Ovary (tissue), 9 donors: Measurements from ENCODE around the gene LINGO4. TPM values are rescaled to one million over a fixed set of nuclear protein-coding genes. Genes with fewer than 3 reads are reported as not detected.

ENCODE experiments used
- DNase-seq, 5 donors: peaks; one replicate each; pipeline ENCODE4 v3.0.0-alpha.2; 2019 to 2020
- H3K27ac ChIP-seq, 2 donors: fragments of 200-600 bp; one replicate each; pipeline versions ENCODE4 v1.5.1 to v1.8.0; 2019 to 2022
- H3K27me3 ChIP-seq: fragments of 200-600 bp; one replicate; pipeline ENCODE4 v1.8.0; 2022
- H3K36me3 ChIP-seq: fragments of 200-600 bp; sonication (generic); one replicate; pipeline ENCODE4 v1.5.1; 2019
- H3K4me1 ChIP-seq: one replicate; pipeline ENCODE4 v1.8.1; 2013; ENCODE audit warnings: mild to moderate bottlenecking, moderate library complexity; ENCODE audit not compliant: insufficient read depth
- H3K4me3 ChIP-seq: fragments of 200-600 bp; sonication (generic); one replicate; pipeline ENCODE4 v1.5.1; 2017
- H3K9me3 ChIP-seq, 2 donors: fragments of 200-600 bp in 1 of 2; sonication (generic) in 1 of 2; one replicate each; pipeline versions ENCODE4 v1.5.1 to v1.8.1; 2013 to 2019; ENCODE audit warnings: mild to moderate bottlenecking in 1 of 2, moderate library complexity in 1 of 2
- CTCF ChIP-seq, 3 donors: fragments of 450-650 bp in 2 of 3; fragments of 200-600 bp in 1 of 3; IDR thresholded peaks; one replicate each; pipeline versions ENCODE4 v1.5.1 to v1.8.0; 2016 to 2022; ENCODE audit warnings: antibody characterized with exemption in 3 of 3, mild to moderate bottlenecking in 1 of 3
- EP300 ChIP-seq: sonication (generic); formaldehyde crosslinking; IDR thresholded peaks from one replicate; pipeline ENCODE4 v1.6.1; 2017; ENCODE audit warnings: antibody characterized with exemption
- POLR2A ChIP-seq: fragments of 450-650 bp; IDR thresholded peaks from one replicate; pipeline ENCODE4 v1.6.1; 2017; ENCODE audit warnings: antibody characterized with exemption, mild to moderate bottlenecking, moderate library complexity
- WGBS, 3 donors: extraction: QIAGEN DNeasy Blood & Tissue Kit in 1 of 3; methylation state at CpG; one replicate each; pipeline versions ENCODE4 v1.1.5 to v1.1.7; 2013 to 2017; 5-methylcytosine and 5-hydroxymethylcytosine counted together
- intact Hi-C, 4 donors: fragments of 100-400 bp; cut with DNase I; formaldehyde crosslinking; loops; one replicate each; pipeline versions ENCODE4 v1.11.0 to v1.15.1; 2022 to 2023
- polyA plus RNA-seq, 2 donors: library from polyadenylated mRNA; stranded (reverse); fragments of 200-250 nt in 1 of 2; fragments of 350-450 nt in 1 of 2; fragmentation: Illumina TruSeq in 1 of 2; extraction: RNeasy Lipid Tissue Mini Kit (QIAGEN cat#74804) in 1 of 2; gene quantifications; one replicate each; pipeline ENCODE4 v1.2.3, GENCODE V29; 2013 to 2014
- small RNA-seq: library from RNA; depleted of rRNA; stranded (forward); fragments of <200 nt; gene quantifications from one replicate; pipeline ENCODE3, GENCODE V24; 2016
- total RNA-seq, 7 donors: library from RNA; depleted of rRNA in 2 of 7; stranded (reverse); fragments of >200 nt in 2 of 7; fragmentation: NEBNext Ultra II Directional in 3 of 7; extraction: Animal tissue kit (Norgen Biotek cat#: 25700) in 3 of 7; gene quantifications; one replicate each; pipeline versions ENCODE4 v1.1.0 to v1.2.4, GENCODE V29; 2016 to 2023
- donor health status: DM: no; HTN: no; CAD: no; lungs with moderate emphysema.
- donor health status: DM: no; HTN: no; CAD: no.
- donor health status: Bipolar disorder and iron deficiency.
- donor health status: DM: yes; HTN: yes; CAD: no.
- donor health status: DM: no; HTN: no; CAD: no.
- donor health status: DM: yes; HTN: yes; CAD: no.

The LINGO4 gene
- total and polyA plus RNA-seq, 9 donors: 0.08 to 0.34 (median 0.10) TPM; not detected in 6

GRCh38 chr1:151756291-151756690 is 48.9 kb downstream of the LINGO4 start:
- Histone ChIP-seq H3K4me3 (no peak overlapping the region), H3K36me3 (no peaks in the 10 kb centered on the region), H3K4me1 (no peaks in the 10 kb centered on the region), H3K27ac (no peak overlapping the region), H3K27me3 (no peaks in the 10 kb centered on the region), H3K9me3 (no peaks in the 10 kb centered on the region)
- intact Hi-C loops: no loop called here
- 60 to 70% (median 70%) methylated on average over 1 of the region's 1 CpG for WGBS, 3 donors
- no peak for DNase-seq
- TF ChIP-seq CTCF (IDR thresholded peaks at IDR 0.05) (no peak), EP300 (no peak), POLR2A (no peak)

Small RNAs within 50 kb of the gene (small RNA-seq; reads per million reads assigned to genes)
- not detected for gene RF00019

Other genes with a start within 250 kb of the LINGO4 start
- gene SNX27, start 193.4 kb downstream of the LINGO4 start, total RNA-seq: 10 to 100 TPM; 20.5 to 42.7 (median 35.9) TPM
- gene SNX27, start 193.4 kb downstream of the LINGO4 start, polyA plus RNA-seq: 10 to 100 TPM in 1 of 2 donors, 1 to 10 TPM in 1; 9.5 to 18.4 TPM
- under 1 TPM in 1 of 7 donors, not detected in 6; 0.57 TPM for gene CELF3, start 88.6 kb downstream of the LINGO4 start, total RNA-seq
- gene CELF3, start 88.6 kb downstream of the LINGO4 start, polyA plus RNA-seq: not detected
- gene RIIAD1, start 83.9 kb downstream of the LINGO4 start, total RNA-seq: 10 to 100 TPM in 1 of 7 donors, under 1 TPM in 3, not detected in 3; 0.51 to 34.9 (median 0.61) TPM
- not detected for gene RIIAD1, start 83.9 kb downstream of the LINGO4 start, polyA plus RNA-seq
- gene MRPL9, start 41.9 kb downstream of the LINGO4 start, total RNA-seq: 10 to 100 TPM; 40.2 to 69.0 (median 55.2) TPM
- gene MRPL9, start 41.9 kb downstream of the LINGO4 start, polyA plus RNA-seq: 10 to 100 TPM; 55.4 to 86.8 TPM
- gene TDRKH, start 14.9 kb downstream of the LINGO4 start, total RNA-seq: 1 to 10 TPM; 1.5 to 3.8 (median 3.2) TPM
- 1 to 10 TPM; 1.9 to 6.6 TPM for gene TDRKH, start 14.9 kb downstream of the LINGO4 start, polyA plus RNA-seq
- 10 to 100 TPM in 1 of 7 donors, 1 to 10 TPM in 2, under 1 TPM in 4; 0.18 to 22.3 (median 0.83) TPM for gene RORC, start 26.4 kb upstream of the LINGO4 start, total RNA-seq
- gene RORC, start 26.4 kb upstream of the LINGO4 start, polyA plus RNA-seq: under 1 TPM; 0.39 to 0.48 TPM
- 1 to 10 TPM in 1 of 7 donors, under 1 TPM in 3, not detected in 3; 0.10 to 1.0 (median 0.18) TPM for gene C2CD4D, start 34.4 kb upstream of the LINGO4 start, total RNA-seq
- under 1 TPM in 1 of 2 donors, not detected in 1; 0.04 TPM for gene C2CD4D, start 34.4 kb upstream of the LINGO4 start, polyA plus RNA-seq
- gene THEM5, start 48.3 kb upstream of the LINGO4 start, total RNA-seq: not detected
- gene THEM5, start 48.3 kb upstream of the LINGO4 start, polyA plus RNA-seq: under 1 TPM in 1 of 2 donors, not detected in 1; 0.07 TPM
- 10 to 100 TPM; 10.4 to 21.8 (median 16.7) TPM for gene THEM4, start 104.1 kb upstream of the LINGO4 start, total RNA-seq
- gene THEM4, start 104.1 kb upstream of the LINGO4 start, polyA plus RNA-seq: 10 to 100 TPM; 12.3 to 14.4 TPM
- gene S100A10, start 188.4 kb upstream of the LINGO4 start, total RNA-seq: 100 to 1,000 TPM in 5 of 7 donors, 10 to 100 TPM in 2; 38.6 to 327 (median 213) TPM
- gene S100A10, start 188.4 kb upstream of the LINGO4 start, polyA plus RNA-seq: 100 to 1,000 TPM; 175 to 642 TPM
- 100 to 1,000 TPM in 3 of 7 donors, 10 to 100 TPM in 4; 60.2 to 189 (median 85.8) TPM for gene S100A11, start 231.6 kb upstream of the LINGO4 start, total RNA-seq
- gene S100A11, start 231.6 kb upstream of the LINGO4 start, polyA plus RNA-seq: 100 to 1,000 TPM; 158 to 449 TPM